Measurements from ENCODE around the gene GALNT6. TPM values are rescaled to one million over a fixed set of nuclear protein-coding genes. Genes with fewer than 3 reads are reported as not detected.
A peak's percentile ranks its signal among the peaks of the same experiment; 100 is the strongest.
"Not testable (repeated sequence)": the region's sequence is repeated elsewhere in the genome, so short reads cannot be mapped to it uniquely, and the experiment has no call there.

The GALNT6 gene
- total RNA-seq, 1 donor from 2014 or later = 0.77 TPM

GRCh38 chr12:51362747-51363342 is 28.4 kb downstream of the GALNT6 start:
- intact Hi-C loops (cut with micrococcal nuclease) = no loop called here
- ATAC-seq = no peak

GRCh38 chr12:51362307-51362706 is 28.9 kb downstream of the GALNT6 start:
- DNase-seq (no peak), ATAC-seq (no peak)
- intact Hi-C loops (cut with micrococcal nuclease) = no loop called here

More at GRCh38 chr12:51362747-51363342, 28.4 kb downstream of the GALNT6 start:
- DNase-seq = no peak

- intact Hi-C loops (cut with micrococcal nuclease) = no loop called here
- ATAC-seq (no peak), DNase-seq (no peak)
These were observed 29.8 kb downstream of the GALNT6 start for GRCh38 chr12:51361161-51362016.

GRCh38 chr12:51360315-51360714 is 30.9 kb downstream of the GALNT6 start:
- no peak for ATAC-seq
- intact Hi-C loops (cut with micrococcal nuclease) = no loop called here
- DNase-seq = no peak

- no peak for ATAC-seq
- no peak for DNase-seq
- intact Hi-C loops (cut with micrococcal nuclease) = no loop called here
These were observed 31.4 kb downstream of the GALNT6 start for GRCh38 chr12:51359851-51360250.

GRCh38 chr12:51358496-51358895 is 32.7 kb downstream of the GALNT6 start:
- DNase-seq (no peak), ATAC-seq (no peak)
- intact Hi-C loops (cut with micrococcal nuclease) = no loop called here

GRCh38 chr12:51357374-51358047 is 33.7 kb downstream of the GALNT6 start:
- ATAC-seq = no peak

GRCh38 chr12:51351913-51352532 is 39.2 kb downstream of the GALNT6 start:
- ATAC-seq (peak; percentile 55), DNase-seq (no peak)
- intact Hi-C loops (cut with micrococcal nuclease) = no loop called here

More at GRCh38 chr12:51357374-51358047, 33.7 kb downstream of the GALNT6 start:
- DNase-seq = no peak
- intact Hi-C loops (cut with micrococcal nuclease) = no loop called here

GRCh38 chr12:51349026-51349425 is 42.2 kb downstream of the GALNT6 start:
- no peak for DNase-seq
- intact Hi-C loops (cut with micrococcal nuclease) = no loop called here
- ATAC-seq = no peak

- intact Hi-C loops (cut with micrococcal nuclease) = no loop called here
- DNase-seq = no peak
- no peak for ATAC-seq
These were observed 43.1 kb downstream of the GALNT6 start for GRCh38 chr12:51348116-51348515.

GRCh38 chr12:51346581-51346980 is 44.6 kb downstream of the GALNT6 start, which contains the start of gene CELA1:
Gene CELA1, minus strand, starts transcription at chr12:51346679. Its CDS starts 41 bp downstream, at chr12:51346638.
- DNase-seq = no peak
- no peak for ATAC-seq
- intact Hi-C loops (cut with micrococcal nuclease) = no loop called here

- no peak for ATAC-seq
- intact Hi-C loops (cut with micrococcal nuclease) = no loop called here
- no peak for DNase-seq
These were observed 45.5 kb downstream of the GALNT6 start for GRCh38 chr12:51345681-51346080.

- DNase-seq (no peak), ATAC-seq (no peak)
- intact Hi-C loops (cut with micrococcal nuclease) = no loop called here
These were observed 48.0 kb downstream of the GALNT6 start for GRCh38 chr12:51343201-51343600.

GRCh38 chr12:51342416-51342815 is 48.8 kb downstream of the GALNT6 start:
- ATAC-seq = no peak
- DNase-seq = no peak
- intact Hi-C loops (cut with micrococcal nuclease) = no loop called here

GRCh38 chr12:51341251-51342007 is 49.8 kb downstream of the GALNT6 start:
- intact Hi-C loops (cut with micrococcal nuclease) = no loop called here
- ATAC-seq (peak; percentile 90), DNase-seq (peak; percentile 43)

GRCh38 chr12:51339750-51340149 is 51.5 kb downstream of the GALNT6 start:
- intact Hi-C loops (cut with micrococcal nuclease) = no loop called here
- ATAC-seq (no peak), DNase-seq (no peak)

GRCh38 chr12:51337336-51337735 is 53.9 kb downstream of the GALNT6 start:
- DNase-seq; ATAC-seq; intact Hi-C loops (cut with micrococcal nuclease): not testable (repeated sequence)

- intact Hi-C loops (cut with micrococcal nuclease) = no loop called here
- no peak for ATAC-seq
- no peak for DNase-seq
These were observed 55.3 kb downstream of the GALNT6 start for GRCh38 chr12:51335931-51336330.

- DNase-seq (no peak), ATAC-seq (no peak)
- intact Hi-C loops (cut with micrococcal nuclease) = no loop called here
These were observed 56.4 kb downstream of the GALNT6 start for GRCh38 chr12:51334764-51335163.

Data from left ventricle myocardium superior (tissue), 1 donor.